Neural cell (in vitro differentiated cells): ENCODE measurements around the gene DACH1. TPM values are rescaled to one million over a fixed set of nuclear protein-coding genes. Genes with fewer than 3 reads are reported as not detected.

Experiments
- H2AFZ ChIP-seq: fragments of 200-600, 300-800 bp; sonication (generic), shearing (Covaris generic); 2 replicates; pipeline ENCODE4 v1.6.0; 2014; ENCODE audit warnings: low read depth, mild to moderate bottlenecking, antibody characterized with exemption, low read length, moderate library complexity
- H3F3A ChIP-seq: fragments of 200-600 bp; shearing (Covaris generic); 2 replicates; pipeline ENCODE4 v1.6.1; 2016; ENCODE audit warnings: mild to moderate bottlenecking, moderate library complexity, mixed read lengths, antibody characterized with exemption, low read length; ENCODE audit not compliant: insufficient read depth, poor library complexity, severe bottlenecking
- H3K27ac ChIP-seq: fragments of 200-600, 300-800 bp; sonication (generic), shearing (Covaris generic); 2 replicates; pipeline ENCODE4 v1.5.1; 2014; ENCODE audit warnings: mild to moderate bottlenecking, low read length, moderate library complexity
- H3K27me3 ChIP-seq: fragments of 300-800, 200-600 bp; sonication (generic), shearing (Covaris generic); 2 replicates; pipeline ENCODE4 v1.6.0; 2014; ENCODE audit warnings: mild to moderate bottlenecking, low read depth, low read length, moderate library complexity; ENCODE audit not compliant: insufficient read depth
- H3K36me3 ChIP-seq: fragments of 300-800, 200-600 bp; sonication (generic), shearing (Covaris generic); 2 replicates; pipeline ENCODE4 v1.5.1; 2014; ENCODE audit warnings: mild to moderate bottlenecking, antibody characterized with exemption, low read length, moderate library complexity; ENCODE audit not compliant: insufficient read depth
- H3K4me2 ChIP-seq: fragments of 300-800, 200-600 bp; sonication (generic), shearing (Covaris generic); 2 replicates; pipeline ENCODE4 v1.6.0; 2014; ENCODE audit warnings: mild to moderate bottlenecking, low read length
- H3K4me3 ChIP-seq: fragments of 300-800, 200-600 bp; sonication (generic), shearing (Covaris generic); 2 replicates; pipeline ENCODE4 v1.5.1; 2014; ENCODE audit warnings: mild to moderate bottlenecking, low read length, moderate library complexity
- H3K79me2 ChIP-seq: fragments of 200-600 bp; shearing (Covaris generic); replicated peaks from 2 replicates; pipeline ENCODE4 v1.6.0; 2014; ENCODE audit warnings: mild to moderate bottlenecking, low read length, moderate library complexity; ENCODE audit not compliant: insufficient read depth
- H3K9ac ChIP-seq: fragments of 300-800, 200-600 bp; sonication (generic), shearing (Covaris generic); 2 replicates; pipeline ENCODE4 v1.6.1; 2016; ENCODE audit warnings: mild to moderate bottlenecking, low read length, mixed read lengths
- H3K9me2 ChIP-seq: fragments of 200-600 bp; shearing (Covaris generic); 2 replicates; pipeline ENCODE4 v1.6.1; 2016; ENCODE audit warnings: mild to moderate bottlenecking, low read length, mixed read lengths; ENCODE audit not compliant: insufficient read depth
- H3K9me3 ChIP-seq: fragments of 200-600, 300-800 bp; sonication (generic), shearing (Covaris generic); 2 replicates; pipeline ENCODE4 v1.6.1; 2016; ENCODE audit warnings: mild to moderate bottlenecking, mixed run types, low read length, moderate library complexity, mixed read lengths
- H4K20me1 ChIP-seq: fragments of 200-600 bp; shearing (Covaris generic); 2 replicates; pipeline ENCODE4 v1.6.1; 2016; ENCODE audit warnings: mild to moderate bottlenecking, mixed run types; ENCODE audit not compliant: insufficient read depth
- EP300 ChIP-seq: fragments of 450-650 bp; conservative IDR thresholded peaks from 2 replicates; pipeline ENCODE4 v1.6.1; 2014; ENCODE audit warnings: antibody characterized with exemption, mild to moderate bottlenecking, moderate library complexity; ENCODE audit not compliant: poor library complexity, severe bottlenecking
- EZH2 ChIP-seq: fragments of 200-600, 300-800 bp; shearing (Covaris generic), sonication (generic); IDR thresholded peaks from 2 replicates; pipeline ENCODE4 v1.6.1; 2014; ENCODE audit warnings: antibody characterized with exemption, low read length, borderline replicate concordance, mild to moderate bottlenecking; ENCODE audit not compliant: insufficient read depth, poor library complexity, severe bottlenecking
- MXI1 ChIP-seq: fragments of 450-650 bp; conservative IDR thresholded peaks from 2 replicates; pipeline ENCODE4 v1.6.1; 2014; ENCODE audit warnings: antibody characterized with exemption, mild to moderate bottlenecking; ENCODE audit not compliant: poor library complexity, severe bottlenecking
- POLR2AphosphoS5 ChIP-seq: IDR thresholded peaks from 2 replicates; pipeline ENCODE4 v1.6.1; 2012
- RAD21 ChIP-seq: fragments of 450-650 bp; conservative IDR thresholded peaks from 2 replicates; pipeline ENCODE4 v1.6.1; 2014; ENCODE audit warnings: antibody characterized with exemption, mild to moderate bottlenecking, moderate library complexity
- SMC3 ChIP-seq: fragments of 450-650 bp; conservative IDR thresholded peaks from 2 replicates; pipeline ENCODE4 v1.6.1; 2014; ENCODE audit warnings: antibody characterized with exemption, mild to moderate bottlenecking, moderate library complexity; ENCODE audit not compliant: poor library complexity
- TAF1 ChIP-seq: IDR thresholded peaks from 2 replicates; pipeline ENCODE4 v1.6.1; 2012; ENCODE audit warnings: low read depth
- polyA plus RNA-seq: library from polyadenylated mRNA; depleted of rRNA; stranded (reverse); fragments of >200 nt; gene quantifications from 2 replicates; pipeline ENCODE4 v1.2.3, GENCODE V29; 2014
- TF ChIP-seq, protein P1 (sequence below): IDR thresholded peaks from 2 replicates; pipeline ENCODE4 v1.6.1; 2012; ENCODE audit warnings: borderline replicate concordance
- TF ChIP-seq, protein P2 (sequence below): fragments of 450-650 bp; IDR thresholded peaks from 2 replicates; pipeline ENCODE4 v1.5.1; 2014; ENCODE audit warnings: antibody characterized with exemption, mild to moderate bottlenecking, moderate library complexity; ENCODE audit not compliant: poor library complexity, severe bottlenecking

DACH1 gene
- polyA plus RNA-seq, 1 donor from 2014 or later, result 20.0 TPM

GRCh38 chr13:71768881-71769280, 98.1 kb downstream of the DACH1 start:
- Histone ChIP-seq H3K27ac (no peak overlapping the region), H3K9me3 (no peaks in the 10 kb centered on the region), H3K27me3 (no peaks in the 10 kb centered on the region), H3K9me2 (no peaks in the 10 kb centered on the region), H3K79me2 (no peaks in the 10 kb centered on the region), H3F3A (no peaks in the 10 kb centered on the region), H4K20me1 (no peaks in the 10 kb centered on the region), H3K4me3 (no peak overlapping the region), H3K9ac (no peak overlapping the region), H2AFZ (no peak overlapping the region), H3K36me3 (no peaks in the 10 kb centered on the region), H3K4me2 (no peak overlapping the region)
- TF ChIP-seq POLR2AphosphoS5 (no peak), EZH2 (no peak), EP300 (no peak)

GRCh38 chr13:71759651-71760511, 107.1 kb downstream of the DACH1 start:
- no peaks in the 10 kb centered on the region for H3K9me2 ChIP-seq
- H3K27me3 ChIP-seq, result peaks cover 2% of the 10 kb centered on the region
- no peaks in the 10 kb centered on the region for H4K20me1 ChIP-seq
- peaks cover 8% of the 10 kb centered on the region for H3F3A ChIP-seq
- TF ChIP-seq, protein P1, sequence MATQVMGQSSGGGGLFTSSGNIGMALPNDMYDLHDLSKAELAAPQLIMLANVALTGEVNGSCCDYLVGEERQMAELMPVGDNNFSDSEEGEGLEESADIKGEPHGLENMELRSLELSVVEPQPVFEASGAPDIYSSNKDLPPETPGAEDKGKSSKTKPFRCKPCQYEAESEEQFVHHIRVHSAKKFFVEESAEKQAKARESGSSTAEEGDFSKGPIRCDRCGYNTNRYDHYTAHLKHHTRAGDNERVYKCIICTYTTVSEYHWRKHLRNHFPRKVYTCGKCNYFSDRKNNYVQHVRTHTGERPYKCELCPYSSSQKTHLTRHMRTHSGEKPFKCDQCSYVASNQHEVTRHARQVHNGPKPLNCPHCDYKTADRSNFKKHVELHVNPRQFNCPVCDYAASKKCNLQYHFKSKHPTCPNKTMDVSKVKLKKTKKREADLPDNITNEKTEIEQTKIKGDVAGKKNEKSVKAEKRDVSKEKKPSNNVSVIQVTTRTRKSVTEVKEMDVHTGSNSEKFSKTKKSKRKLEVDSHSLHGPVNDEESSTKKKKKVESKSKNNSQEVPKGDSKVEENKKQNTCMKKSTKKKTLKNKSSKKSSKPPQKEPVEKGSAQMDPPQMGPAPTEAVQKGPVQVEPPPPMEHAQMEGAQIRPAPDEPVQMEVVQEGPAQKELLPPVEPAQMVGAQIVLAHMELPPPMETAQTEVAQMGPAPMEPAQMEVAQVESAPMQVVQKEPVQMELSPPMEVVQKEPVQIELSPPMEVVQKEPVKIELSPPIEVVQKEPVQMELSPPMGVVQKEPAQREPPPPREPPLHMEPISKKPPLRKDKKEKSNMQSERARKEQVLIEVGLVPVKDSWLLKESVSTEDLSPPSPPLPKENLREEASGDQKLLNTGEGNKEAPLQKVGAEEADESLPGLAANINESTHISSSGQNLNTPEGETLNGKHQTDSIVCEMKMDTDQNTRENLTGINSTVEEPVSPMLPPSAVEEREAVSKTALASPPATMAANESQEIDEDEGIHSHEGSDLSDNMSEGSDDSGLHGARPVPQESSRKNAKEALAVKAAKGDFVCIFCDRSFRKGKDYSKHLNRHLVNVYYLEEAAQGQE, result peak; percentile 41
- TF ChIP-seq EP300 (peak; percentile 84), RAD21 (peak; percentile 27), TAF1 (no peak), SMC3 (peak; percentile 26), MXI1 (no peak), POLR2AphosphoS5 (peak; percentile 81), EZH2 (no peak)
- TF ChIP-seq, protein P2, sequence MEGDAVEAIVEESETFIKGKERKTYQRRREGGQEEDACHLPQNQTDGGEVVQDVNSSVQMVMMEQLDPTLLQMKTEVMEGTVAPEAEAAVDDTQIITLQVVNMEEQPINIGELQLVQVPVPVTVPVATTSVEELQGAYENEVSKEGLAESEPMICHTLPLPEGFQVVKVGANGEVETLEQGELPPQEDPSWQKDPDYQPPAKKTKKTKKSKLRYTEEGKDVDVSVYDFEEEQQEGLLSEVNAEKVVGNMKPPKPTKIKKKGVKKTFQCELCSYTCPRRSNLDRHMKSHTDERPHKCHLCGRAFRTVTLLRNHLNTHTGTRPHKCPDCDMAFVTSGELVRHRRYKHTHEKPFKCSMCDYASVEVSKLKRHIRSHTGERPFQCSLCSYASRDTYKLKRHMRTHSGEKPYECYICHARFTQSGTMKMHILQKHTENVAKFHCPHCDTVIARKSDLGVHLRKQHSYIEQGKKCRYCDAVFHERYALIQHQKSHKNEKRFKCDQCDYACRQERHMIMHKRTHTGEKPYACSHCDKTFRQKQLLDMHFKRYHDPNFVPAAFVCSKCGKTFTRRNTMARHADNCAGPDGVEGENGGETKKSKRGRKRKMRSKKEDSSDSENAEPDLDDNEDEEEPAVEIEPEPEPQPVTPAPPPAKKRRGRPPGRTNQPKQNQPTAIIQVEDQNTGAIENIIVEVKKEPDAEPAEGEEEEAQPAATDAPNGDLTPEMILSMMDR, result no peak
- H3K9ac ChIP-seq, result peak overlapping the region; percentile 27
- H3K36me3 ChIP-seq, result no peaks in the 10 kb centered on the region
- peak overlapping the region; percentile 64 for H3K4me2 ChIP-seq
- no peaks in the 10 kb centered on the region for H3K79me2 ChIP-seq
- no peaks in the 10 kb centered on the region for H3K9me3 ChIP-seq
- peak overlapping the region; percentile 57 for H3K27ac ChIP-seq
- H2AFZ ChIP-seq, result no peak overlapping the region
- H3K4me3 ChIP-seq, result peak overlapping the region; percentile 57
